ENCODE data around the gene ELMO1.

The ELMO1 gene

DNA sequence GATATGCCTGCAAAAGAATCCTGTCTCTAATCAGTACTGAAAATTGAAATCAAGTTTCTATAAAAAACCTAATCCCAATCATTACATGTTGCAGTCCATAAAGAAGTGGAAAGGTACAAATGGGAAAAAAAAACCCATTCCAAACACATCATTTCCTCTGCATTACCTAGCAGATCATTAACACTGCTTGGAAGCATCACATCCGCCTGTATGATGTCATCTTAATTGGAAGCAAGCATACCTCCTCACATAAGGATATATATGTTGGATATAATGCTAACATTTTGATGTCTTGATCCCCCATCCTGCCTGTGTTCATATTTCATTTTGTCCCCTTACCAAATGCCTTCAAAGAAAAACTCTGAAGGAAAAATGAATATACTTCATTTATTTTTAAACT is 483.0 kb downstream of the ELMO1 start:
- no peak for DNase-seq

DNA sequence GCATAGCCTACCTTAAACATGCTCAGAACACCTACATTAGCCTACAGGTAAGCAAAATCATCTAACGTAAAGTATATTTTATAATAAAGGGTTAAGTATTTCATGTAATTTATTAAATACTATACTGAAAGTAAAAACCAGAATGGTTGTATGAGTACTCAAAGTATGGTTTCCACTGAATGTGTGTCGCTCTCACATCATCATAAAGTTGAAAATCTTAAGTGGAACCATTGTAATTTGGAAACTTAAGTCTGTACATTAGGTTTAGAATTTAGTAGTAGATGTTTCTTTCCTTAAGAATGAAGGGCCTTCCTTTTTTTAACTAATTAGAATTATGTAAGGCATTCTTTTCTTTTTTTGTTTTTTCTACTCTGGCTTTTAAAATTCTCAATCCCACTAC is 484.4 kb downstream of the ELMO1 start:
- DNase-seq: no peak

DNA sequence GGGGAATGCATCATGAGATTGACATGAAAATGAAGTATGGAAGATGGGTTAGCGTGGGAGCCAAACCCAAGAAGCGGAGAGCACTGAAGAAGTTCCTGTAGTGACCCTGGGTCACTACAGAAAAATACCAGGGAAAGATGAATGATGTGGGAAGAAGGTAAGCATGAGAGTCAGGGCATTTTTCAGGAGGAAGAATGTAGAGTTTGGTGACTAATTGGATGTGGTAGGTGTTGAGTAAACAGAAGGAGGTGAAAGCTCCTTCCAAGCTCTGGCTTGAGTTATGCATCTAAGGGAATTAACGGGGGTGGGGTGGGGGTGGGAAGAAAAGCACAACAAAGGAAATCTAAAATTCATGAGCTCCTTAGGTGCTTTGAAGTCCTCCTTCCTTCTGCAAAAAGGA is 486.3 kb downstream of the ELMO1 start:
- DNase-seq: no peak

DNA sequence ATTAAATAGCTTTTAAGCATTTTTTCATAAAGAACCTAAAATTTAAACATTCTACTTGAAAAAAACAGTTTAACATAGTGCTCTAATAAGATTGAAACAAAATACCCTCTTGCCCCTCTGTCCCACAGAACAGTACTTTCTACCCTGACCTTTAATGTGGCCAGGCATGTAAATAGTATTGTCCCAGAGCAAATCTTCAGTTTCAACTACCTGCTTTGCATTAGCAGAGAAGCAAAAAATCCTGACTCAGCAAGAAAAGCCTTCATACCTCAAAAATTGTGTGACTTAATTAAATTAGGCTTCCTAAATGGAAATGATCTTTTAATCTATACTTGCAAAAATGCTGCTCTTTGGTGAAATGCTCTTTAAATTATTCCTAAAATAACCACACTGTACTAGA is 487.0 kb downstream of the ELMO1 start:
- DNase-seq: no peak

DNA sequence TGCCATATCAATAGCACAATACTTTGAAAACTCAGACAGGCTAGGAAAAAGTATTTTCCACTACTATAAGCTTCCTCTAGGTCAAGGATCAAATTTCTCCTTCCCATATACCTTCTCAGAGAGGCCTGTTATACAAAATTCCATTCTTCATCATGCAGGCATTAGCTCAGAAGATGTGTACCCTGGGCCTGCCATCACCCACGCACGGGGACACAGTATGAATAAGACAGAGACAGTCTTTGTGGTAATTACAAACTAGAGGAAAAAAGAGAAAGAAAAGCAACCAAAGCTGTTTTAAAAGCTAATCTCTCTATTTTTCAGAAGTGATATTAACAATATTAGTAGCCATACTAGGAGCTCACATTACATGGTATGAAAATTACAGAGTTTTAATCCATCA is 487.6 kb downstream of the ELMO1 start:
- no peak for DNase-seq

DNA sequence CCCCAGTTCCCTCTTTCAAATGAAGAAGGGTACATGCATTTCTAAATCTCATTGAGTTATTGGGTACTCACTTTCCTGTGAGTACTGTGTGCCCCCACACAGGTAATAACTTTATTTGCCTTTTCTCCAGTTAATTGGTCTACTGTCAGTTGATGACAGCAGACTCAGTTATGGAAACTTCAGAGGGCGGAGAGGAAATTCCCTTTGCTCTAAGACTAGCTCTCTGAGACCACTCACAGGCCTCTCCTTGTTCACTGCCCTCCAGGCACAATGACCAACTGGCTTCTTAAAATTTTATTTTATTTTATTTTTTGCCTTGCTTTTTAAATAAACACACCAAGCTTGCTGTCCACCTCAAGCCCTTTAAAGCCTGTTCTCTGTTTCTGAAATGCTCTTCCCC is 488.6 kb downstream of the ELMO1 start:
- no peak for DNase-seq

DNA sequence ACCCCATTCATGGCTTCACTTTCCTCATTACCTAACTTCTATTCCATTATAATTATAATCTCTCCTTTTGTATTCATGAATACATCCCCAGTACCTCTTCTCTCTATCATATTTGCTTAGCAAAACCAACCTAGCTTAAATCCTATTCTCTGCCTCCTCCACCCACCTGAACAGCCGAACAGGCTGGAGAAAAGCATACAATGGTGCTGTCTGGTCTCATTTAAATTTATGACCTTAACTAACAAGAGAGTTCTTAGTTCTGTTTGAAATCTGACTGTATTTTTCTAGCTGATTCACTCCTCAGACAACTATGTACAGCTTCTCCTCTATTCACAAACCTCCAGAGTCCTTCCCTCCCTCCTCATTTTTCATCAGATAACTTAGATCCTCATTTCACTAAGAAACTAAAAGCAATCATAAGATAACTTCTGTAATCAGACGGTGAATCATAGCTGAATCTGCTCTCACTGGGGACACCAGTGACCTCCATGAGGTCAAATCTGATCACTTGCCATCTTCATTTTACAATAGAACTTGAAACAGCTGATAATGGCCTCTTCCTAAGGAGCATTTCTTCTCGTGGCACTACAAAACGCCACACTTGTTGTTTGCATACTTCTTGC is 490.4 kb downstream of the ELMO1 start:
- DNase-seq: no peak

DNA sequence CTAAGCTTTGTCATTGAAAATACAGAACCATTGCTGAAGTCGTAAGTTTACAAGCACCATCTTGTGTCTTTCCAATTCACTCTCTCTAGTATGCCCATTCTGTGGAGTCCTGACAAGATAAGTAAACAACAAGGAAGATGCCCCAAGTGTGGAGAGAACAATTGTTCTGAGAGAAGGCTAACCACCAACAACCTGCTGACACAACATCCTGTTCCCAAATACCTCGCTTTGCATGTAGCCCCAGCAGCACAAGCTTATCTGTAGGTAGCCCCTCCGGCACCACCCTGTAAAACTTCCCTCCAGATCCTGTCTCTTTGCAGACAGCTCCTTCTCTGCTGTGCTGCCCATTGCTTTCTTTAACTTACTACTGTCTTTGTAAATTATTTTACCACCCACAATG is 491.0 kb downstream of the ELMO1 start:
- no peak for DNase-seq

DNA sequence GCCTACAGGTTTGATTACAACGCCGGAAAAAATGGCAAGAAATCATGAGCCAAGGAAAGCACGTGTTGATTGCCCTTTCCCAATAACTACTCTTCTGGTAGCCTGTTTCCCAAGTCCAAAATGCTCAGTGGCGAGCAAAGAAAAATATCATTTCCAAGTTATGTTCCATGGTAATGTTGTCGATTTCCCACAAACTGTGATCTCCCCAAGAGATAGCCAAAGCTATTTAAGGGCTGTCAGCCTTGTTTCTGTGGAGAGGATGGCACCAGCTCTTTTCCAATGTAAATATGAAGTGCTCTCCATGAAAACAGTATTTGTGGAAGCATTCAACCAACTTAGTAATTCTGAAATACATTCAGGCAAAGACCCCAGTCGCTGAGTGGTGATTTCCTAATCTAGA is 491.9 kb downstream of the ELMO1 start:
- DNase-seq: no peak

DNA sequence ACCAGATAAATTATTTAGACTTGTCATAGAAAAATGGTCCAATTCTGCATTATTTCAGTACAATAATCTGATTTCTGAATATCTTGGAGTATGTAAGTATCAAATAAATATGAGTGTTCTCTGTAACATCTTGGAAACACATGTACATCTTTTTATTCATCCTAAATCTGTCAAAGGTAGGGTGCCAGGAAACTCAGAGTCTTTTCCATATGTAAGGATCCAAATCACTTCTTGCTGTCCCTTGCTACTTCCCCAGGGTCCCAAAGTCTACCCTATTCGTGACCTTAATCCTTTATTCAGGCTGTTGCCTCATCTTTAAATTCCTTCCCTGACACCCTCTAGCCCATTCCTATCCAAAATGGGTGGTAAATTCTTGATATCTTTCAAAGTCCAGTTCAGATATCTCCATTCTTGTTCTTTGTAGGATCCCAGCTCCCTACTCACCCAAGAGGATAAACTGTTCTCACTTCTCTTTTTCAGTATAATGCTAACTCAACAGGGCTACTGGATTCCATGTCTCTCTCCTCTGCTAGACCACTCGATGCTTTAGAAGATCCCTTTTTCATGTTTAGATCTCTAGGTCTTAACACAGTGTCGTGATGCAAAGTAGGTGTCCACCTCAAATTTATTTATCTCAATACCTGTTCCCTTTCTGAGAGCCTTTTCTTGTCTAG is 493.1 kb downstream of the ELMO1 start:
- no peak for DNase-seq

DNA sequence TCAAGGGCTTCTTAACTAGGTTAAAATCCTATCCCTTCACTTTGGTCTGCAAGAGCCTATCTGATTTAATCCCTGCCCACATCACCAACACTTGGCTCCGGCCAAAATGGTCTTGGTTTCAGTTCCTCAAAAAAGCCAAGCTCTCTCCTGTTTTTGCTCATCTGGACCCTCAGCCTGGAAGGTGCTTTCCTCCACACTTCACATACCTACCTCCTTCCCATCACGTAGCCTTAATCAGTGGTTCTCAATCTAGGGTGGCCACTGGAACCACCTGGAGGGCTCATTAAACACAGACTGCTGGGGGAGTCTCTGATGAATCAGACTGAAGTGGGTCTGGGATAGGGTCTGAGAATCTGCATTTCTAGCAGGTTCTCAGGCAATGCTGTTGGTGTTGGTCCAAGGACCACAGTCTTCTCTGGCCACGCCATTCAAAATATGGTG is 497.4 kb downstream of the ELMO1 start:
- no peak for DNase-seq

DNA sequence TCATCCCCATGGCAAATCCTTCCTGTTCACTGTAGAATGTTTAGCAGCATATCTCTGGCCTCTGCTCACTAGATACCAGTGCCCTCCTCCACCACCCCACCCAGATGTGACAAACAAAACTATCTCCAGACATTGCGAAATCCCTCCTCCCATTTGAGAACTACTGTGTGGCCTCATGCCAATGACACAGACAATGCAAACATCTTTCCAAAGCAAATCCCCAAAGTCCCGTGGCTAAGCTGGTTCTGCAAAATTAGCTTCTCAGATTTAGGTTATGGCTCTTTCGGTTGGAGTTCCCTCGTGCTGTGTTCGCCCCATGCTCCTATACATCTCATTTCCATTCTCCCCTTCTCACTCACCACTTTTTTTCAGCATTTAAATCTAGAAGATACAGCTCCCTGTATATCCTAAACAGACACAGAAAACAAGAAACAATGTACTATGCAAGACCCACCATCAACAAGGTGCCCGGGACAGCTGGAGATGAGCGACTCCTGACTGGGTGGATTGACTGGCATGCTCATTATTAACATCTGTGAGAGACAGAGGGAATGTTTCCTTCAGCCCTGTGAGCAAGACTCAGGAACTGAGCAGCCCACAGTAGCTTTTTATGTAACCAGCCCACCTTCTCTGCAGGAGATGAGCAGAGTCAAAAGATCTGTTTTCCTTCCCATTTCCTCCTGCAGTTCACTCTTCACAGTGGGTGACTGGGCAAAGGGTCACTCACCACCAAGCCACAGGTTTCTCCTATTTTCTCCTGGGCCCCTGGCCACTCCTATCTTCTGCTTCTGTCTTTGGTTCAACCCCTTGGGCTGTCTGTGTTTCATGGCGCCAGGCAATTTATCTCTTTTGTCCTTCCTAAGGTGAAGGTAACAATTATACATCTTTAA is 498.7 kb downstream of the ELMO1 start:
- no peak for DNase-seq

DNA sequence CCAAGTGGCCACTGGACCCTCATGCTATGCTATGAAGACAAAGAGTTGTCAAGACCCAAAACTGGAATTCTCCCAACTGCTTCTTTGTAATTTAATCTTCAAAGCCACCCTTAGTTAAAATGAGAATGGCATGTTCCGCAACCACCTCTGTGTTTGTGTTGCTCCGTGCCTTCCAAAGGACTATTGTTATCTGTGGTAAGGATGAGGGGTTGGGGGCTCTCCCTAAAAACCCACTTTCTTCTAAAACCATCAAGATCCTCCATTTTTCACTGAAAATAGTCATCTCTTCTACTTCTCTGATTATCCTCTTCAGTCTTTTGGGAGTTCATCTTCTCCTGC is 502.3 kb downstream of the ELMO1 start:
- DNase-seq: no peak

DNA sequence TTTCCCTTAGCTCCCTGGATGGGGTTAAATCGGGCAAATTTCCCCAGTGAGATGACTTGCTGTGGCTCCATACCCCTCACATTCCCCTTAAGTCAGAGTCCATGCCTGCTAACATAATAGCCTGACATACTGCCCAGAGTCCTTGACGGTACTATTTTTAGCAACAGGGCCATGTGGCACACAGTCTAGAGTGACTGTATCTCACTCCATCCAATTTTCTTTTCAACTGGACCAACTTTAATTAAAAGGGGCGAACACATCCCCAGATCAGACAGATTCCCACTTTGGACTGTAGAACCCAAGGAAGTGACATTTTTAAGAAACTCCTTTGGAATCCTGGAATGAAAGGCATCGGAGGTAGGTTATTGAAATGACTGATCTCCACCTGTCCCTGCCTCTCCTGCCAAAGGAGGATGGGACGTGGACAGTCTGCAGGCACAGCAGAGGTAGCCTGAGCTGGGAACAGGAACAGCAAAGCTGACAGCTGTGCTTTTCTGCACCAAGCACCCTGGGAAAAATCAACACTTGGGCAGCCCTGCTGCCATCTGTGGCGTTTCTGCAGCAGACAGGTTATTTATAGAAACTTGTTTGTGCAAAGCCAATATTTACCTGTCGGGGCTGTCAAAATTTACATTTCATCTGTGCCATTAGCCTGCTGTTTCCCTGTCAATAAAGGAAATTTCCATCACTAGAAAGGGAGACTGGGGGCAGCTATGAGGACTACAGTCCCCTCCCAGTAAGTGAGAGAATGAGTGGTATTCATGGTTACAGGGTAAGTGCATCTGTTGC is 502.9 kb downstream of the ELMO1 start:
- no peak for DNase-seq

DNA sequence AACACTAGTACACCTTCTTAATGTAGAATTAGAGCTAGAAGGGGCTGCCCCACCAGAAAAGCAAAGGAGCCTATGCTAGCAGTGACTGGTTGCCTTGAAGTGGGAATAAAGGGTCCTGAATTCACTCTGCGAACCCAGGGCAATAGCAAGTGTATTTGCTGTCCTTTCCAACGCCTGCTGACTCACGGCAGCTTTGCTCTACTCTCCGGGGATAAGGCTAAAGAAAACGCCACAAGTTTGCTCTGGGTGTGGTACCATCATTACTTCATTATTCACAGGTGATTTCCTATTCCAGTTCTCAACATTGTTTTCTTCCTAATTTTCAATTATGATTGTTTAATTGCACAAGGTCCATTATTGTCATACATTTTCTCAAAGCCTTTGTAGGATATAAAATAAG is 503.8 kb downstream of the ELMO1 start:
- DNase-seq: no peak

DNA sequence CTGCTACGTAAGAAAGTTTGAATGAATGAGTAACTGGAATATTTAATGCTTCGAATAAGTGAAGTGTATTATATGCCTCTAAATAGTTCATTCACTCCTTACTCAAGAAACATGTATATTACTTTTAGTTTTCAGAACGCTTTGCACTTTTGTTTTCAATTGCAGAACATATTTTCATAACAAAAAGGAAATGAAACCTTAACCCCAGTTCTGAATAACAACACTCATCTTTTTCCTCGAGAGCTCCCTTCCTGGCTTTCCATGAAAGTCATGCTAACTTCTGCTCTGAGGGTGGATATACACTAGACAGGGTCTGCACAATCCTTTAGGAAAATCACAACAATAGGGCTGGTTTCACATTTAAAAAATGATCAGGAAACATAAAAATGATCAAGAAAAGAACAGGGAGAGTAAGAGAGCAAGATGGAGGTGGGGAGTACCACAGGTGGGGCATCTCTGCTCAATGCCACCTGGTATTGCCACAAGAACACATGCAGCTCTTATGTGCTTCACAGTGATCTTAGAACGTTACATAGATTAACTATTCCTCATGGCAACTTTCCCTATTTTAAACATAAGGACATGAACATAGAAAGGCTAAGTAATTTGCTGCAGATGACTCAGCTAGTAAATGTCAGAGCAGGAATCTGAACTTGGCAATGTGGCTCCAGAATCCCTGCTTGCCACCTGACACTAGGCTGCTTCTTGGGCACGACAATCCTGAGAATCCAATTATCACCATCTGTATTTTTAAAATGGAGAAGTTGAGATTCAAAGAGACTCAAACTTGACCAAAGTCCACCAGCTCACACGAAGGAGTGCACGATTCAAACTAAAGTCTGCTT is 504.9 kb downstream of the ELMO1 start:
- DNase-seq: no peak

DNA sequence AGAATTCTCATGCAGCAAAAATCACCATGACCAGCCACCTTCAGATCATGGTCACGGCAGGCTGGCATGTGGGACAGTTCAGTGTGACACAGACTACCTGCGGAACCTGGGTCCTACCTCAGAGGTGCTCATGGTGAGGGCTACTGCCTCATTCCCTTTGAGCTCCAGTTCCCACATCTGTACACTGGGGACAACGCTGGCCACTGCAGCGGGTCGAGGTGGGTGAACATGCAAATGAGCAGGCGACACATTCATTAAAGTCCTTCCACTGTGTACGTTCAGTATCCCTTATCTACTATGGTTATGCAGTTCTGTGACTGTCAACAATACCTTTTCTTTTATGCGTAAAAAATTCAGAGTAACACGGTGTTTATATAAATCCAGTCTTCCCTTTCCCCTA is 505.7 kb downstream of the ELMO1 start:
- no peak for DNase-seq

DNA sequence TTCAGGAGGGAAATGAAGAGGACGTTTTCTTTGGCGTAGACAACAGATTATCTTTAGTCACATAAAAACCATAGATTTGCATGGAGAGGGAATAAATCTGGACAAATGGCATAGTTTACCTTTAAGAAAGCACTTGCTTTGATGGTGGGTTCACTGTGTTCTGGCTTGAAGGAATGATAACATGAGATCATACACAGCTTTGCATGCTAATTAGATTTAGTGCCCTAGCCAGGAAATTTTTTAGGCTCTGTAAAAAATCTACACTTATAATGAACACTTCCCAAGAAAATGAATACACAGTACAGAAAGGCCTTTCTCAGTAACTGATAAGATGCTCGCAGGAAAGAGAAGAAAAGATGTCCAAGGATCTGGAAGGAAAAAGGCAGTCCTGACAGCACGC is 506.1 kb downstream of the ELMO1 start:
- no peak for DNase-seq

DNA sequence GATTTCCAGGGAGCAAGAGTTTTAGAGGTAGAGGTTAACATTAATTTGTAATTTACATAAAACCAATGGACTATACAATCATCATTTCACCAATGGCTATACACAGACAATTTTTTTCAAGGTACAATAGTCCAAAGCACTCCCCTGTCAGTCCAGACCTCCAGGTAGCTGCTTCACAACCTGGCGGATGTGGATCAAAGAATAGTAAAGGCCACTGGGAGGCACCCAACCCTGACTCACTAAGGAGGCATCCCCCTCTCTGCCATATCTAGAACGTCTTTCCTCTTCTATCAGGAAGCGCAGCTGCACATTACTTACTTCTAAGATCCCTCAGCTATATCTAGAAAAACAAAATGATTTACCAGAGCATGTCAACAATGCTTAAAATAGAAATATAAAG is 506.6 kb downstream of the ELMO1 start:
- no peak for DNase-seq

DNA sequence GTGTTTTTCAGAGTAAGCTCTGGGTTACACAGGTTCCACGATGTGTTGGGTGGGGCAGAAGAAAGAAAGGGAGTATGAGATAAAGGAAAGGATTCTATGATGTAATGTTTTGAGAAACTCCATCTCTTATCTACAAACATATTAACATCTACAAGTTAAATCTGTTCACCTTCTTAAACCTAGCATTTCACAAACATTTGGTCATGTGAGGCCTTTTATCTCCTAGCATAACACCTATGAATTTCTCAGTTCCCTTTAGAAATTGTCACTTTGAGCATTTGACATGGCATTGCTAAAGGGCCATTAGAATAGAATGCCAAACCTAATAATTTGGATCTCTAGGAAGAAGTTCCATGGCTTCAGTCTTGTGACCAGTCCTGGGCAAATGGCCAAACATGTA is 507.3 kb downstream of the ELMO1 start:
- no peak for DNase-seq

DNA sequence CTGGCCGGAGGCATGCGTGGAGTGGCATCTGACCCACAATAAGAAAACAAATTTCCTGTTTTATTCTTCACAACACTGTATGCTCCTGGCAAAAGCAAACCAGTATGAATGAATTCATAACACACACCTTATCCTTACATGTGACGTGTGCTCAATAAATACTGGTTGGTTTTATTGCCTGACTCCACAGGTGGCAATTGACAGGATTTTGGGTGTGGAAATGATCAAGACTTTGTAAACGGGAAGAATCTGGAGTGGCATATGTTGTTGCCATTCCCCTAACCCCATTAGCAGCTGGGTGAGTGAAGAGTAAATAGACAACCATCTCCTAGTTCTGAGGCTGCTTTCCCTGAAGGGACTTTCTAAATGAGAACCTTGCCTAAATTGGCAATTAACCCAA is 508.8 kb downstream of the ELMO1 start:
- DNase-seq: no peak
